Natural killer cell (primary cell): Measurements from ENCODE around the gene FBXW10B. TPM values are rescaled to one million over a fixed set of nuclear protein-coding genes. Genes with fewer than 3 reads are reported as not detected.
"Not testable (repeated sequence)": the region's sequence is repeated elsewhere in the genome, so short reads cannot be mapped to it uniquely, and the experiment has no call there.

Experiments
- ATAC-seq, 3 donors: fragments of 150-1000 bp in 2 of 3; fragments of 200-7000 bp in 1 of 3; cut with Tn5 transposase; 1 replicate in 1 of 3; 2 replicates in 2 of 3; pipeline ENCODE4 v1.10.0; 2021; ENCODE audit warnings: mild to moderate bottlenecking in 2 of 3, moderate library complexity in 2 of 3
- DNase-seq, 2 donors: peaks; one replicate each; pipeline versions ENCODE4 v3.0.0 to v3.0.0-alpha.2; 2013 to 2021; ENCODE audit warnings: mixed read lengths in 1 of 2
- H3K27ac ChIP-seq: one replicate; pipeline ENCODE4 v1.5.1; 2013; ENCODE audit warnings: mild to moderate bottlenecking, low read length
- H3K27me3 ChIP-seq: one replicate; pipeline ENCODE4 v1.6.1; 2013; ENCODE audit warnings: low read length; ENCODE audit not compliant: control insufficient read depth, insufficient read depth
- H3K36me3 ChIP-seq: one replicate; pipeline ENCODE4 v1.6.1; 2013; ENCODE audit warnings: low read length; ENCODE audit not compliant: control insufficient read depth, insufficient read depth
- H3K4me1 ChIP-seq: one replicate; pipeline ENCODE4 v1.6.1; 2013; ENCODE audit warnings: low read length; ENCODE audit not compliant: control insufficient read depth, insufficient read depth
- H3K4me3 ChIP-seq: one replicate; pipeline ENCODE4 v1.5.1; 2013; ENCODE audit warnings: low read length
- H3K9me3 ChIP-seq: one replicate; pipeline ENCODE4 v1.6.1; 2013; ENCODE audit warnings: low read length; ENCODE audit not compliant: control insufficient read depth, insufficient read depth
- H3K27ac Mint-ChIP-seq, 2 donors: one replicate each; pipeline ENCODE4 v1.8.0; 2022; ENCODE audit warnings: mild to moderate bottlenecking in 2 of 2, mixed read lengths in 2 of 2, moderate library complexity in 1 of 2
- H3K27me3 Mint-ChIP-seq, 2 donors: one replicate each; pipeline ENCODE4 v1.8.0; 2022; ENCODE audit warnings: low read depth in 2 of 2, mixed read lengths in 2 of 2
- H3K36me3 Mint-ChIP-seq: one replicate; pipeline ENCODE4 v1.8.0; 2022; ENCODE audit warnings: mixed read lengths
- H3K4me1 Mint-ChIP-seq, 2 donors: one replicate each; pipeline ENCODE4 v1.8.0; 2022; ENCODE audit warnings: mixed read lengths in 2 of 2
- H3K4me3 Mint-ChIP-seq: one replicate; pipeline ENCODE4 v1.8.0; 2022; ENCODE audit warnings: mild to moderate bottlenecking, moderate library complexity, mixed read lengths
- H3K9me3 Mint-ChIP-seq, 2 donors: one replicate each; pipeline ENCODE4 v1.8.0; 2022; ENCODE audit warnings: mixed read lengths in 2 of 2
- WGBS: methylation state at CpG from one replicate; pipeline ENCODE4 v1.1.7; 2013; ENCODE audit warnings: missing lambda C conversion rate; ENCODE audit not compliant: insufficient coverage; 5-methylcytosine and 5-hydroxymethylcytosine counted together
- intact Hi-C: fragments of 100-400 bp; cut with micrococcal nuclease; formaldehyde crosslinking; loops from one replicate; pipeline ENCODE4 v1.14.2; 2022
- total RNA-seq, 4 donors: library from RNA; stranded (reverse); fragments of 120-200 nt in 1 of 4; gene quantifications; one replicate each; pipeline versions ENCODE4 v1.2.3 to v1.2.4, GENCODE V29; 2013 to 2022

FBXW10B gene
- total RNA-seq, 3 donors from 2014 or later (not counting 1 experiment from before 2014, with no cell fraction given): 0.79 TPM; not detected in 2

GRCh38 chr17:15590844-15591243 is 28.7 kb downstream of the FBXW10B start:
- WGBS: 100% methylated on average over 1 of the region's 1 CpG
- H3K36me3 Mint-ChIP-seq, H3K27ac Mint-ChIP-seq, H3K27me3 Mint-ChIP-seq, ATAC-seq, intact Hi-C loops, DNase-seq, H3K27me3 ChIP-seq, H3K9me3 ChIP-seq, H3K9me3 Mint-ChIP-seq, H3K27ac ChIP-seq, H3K36me3 ChIP-seq, H3K4me3 ChIP-seq: not testable (repeated sequence)
- Mint-ChIP-seq H3K4me1 (peaks cover 21 to 35% of the 10 kb centered on the region in 2 donors), H3K4me3 (peak overlapping the region; percentile 74)
- H3K4me1 ChIP-seq: peaks cover 25% of the 10 kb centered on the region

DNA sequence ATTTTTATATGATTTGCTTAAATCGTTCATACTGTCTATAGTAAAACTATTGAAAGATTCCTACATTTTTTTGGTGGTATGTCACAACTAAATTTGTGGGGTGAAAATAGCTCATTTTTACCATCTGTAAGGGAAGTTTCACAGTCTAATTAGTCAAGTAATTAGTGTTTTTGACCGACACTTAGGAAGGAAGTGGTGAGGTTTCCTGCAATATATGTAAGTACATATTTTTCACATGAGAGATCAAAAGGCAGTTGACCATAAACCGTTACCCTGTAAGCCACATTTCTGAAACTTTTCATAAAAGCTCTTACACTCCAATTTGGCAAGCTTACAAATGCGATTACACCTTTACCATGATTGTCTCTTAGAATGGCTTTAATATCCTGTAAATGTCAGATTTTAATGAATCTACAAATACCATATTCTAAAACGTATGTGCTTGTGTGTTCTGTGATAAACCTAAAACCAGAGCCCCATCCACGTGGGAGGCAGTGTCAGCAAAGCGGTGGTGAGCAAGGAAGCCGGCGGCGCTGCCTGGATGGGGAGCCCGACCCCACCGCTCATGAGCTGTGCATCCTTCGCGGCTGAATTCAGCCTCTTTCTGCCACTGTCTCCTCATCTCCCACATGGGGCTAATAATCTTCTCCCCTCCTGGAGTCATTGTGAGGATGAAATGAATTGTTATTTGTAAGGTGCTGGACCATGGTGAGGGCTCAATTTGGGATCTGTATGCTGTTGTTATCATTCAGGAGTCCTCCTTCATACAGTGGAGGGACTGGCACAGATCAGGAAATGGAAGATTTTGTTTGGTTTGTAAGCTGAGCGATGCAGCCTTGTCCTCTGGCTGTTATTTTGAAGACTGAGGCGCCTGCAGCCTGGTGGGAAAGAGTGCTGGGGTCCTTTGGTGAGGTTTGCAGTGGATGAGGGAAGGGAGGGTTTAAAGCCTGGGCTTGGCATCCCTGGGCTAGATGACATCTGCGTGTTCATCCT is 29.7 kb downstream of the FBXW10B start:
- H3K9me3 Mint-ChIP-seq, H3K27me3 ChIP-seq, H3K36me3 ChIP-seq, H3K27me3 Mint-ChIP-seq, H3K36me3 Mint-ChIP-seq, intact Hi-C loops, H3K9me3 ChIP-seq, H3K4me3 ChIP-seq: not testable (repeated sequence)
- H3K4me1 ChIP-seq: peaks cover 25% of the 10 kb centered on the region
- peaks cover 21 to 35% of the 10 kb centered on the region in 2 donors for H3K4me1 Mint-ChIP-seq
- WGBS: 3% methylated on average over 8 of the region's 17 CpGs
- ATAC-seq (peak; percentile 72 to 82 (median 74)), DNase-seq (peak in 1 of 2 donors; percentile 48)
- peak overlapping the region; percentile 78 for H3K4me3 Mint-ChIP-seq
- H3K27ac ChIP-seq: peak overlapping the region; percentile 38
- peak overlapping the region; percentile 4 to 51 for H3K27ac Mint-ChIP-seq

DNA sequence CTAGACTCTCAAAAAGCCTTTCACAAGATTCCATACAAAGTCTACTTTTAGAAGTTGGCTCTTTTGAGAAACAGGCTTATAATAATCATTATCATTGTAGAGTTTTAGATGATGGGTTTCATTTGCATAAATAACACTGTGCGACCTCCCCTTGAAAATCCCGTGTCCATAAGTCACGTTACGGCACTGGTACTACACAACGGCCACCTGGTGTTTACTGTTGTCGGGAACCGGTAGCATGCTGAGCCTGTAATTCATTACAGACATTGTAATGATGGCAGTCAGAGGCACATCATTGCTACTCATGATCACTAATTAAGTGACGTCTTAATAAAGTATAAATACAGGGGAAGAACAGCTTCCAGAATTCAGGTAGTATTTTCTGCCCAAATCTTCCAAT is 31.5 kb downstream of the FBXW10B start:
- H3K9me3 Mint-ChIP-seq, H3K4me3 ChIP-seq, H3K9me3 ChIP-seq, DNase-seq, ATAC-seq, H3K27ac ChIP-seq, intact Hi-C loops, H3K27me3 Mint-ChIP-seq, H3K36me3 ChIP-seq, H3K36me3 Mint-ChIP-seq, H3K27me3 ChIP-seq, H3K4me3 Mint-ChIP-seq: not testable (repeated sequence)
- peak overlapping the region in 1 of 2 donors; percentile 57 for H3K27ac Mint-ChIP-seq
- 85% methylated on average over 7 of the region's 8 CpGs for WGBS
- peaks cover 25% of the 10 kb centered on the region for H3K4me1 ChIP-seq
- peaks cover 21 to 35% of the 10 kb centered on the region in 2 donors for H3K4me1 Mint-ChIP-seq

GRCh38 chr17:15583313-15583712 is 36.2 kb downstream of the FBXW10B start:
- H3K9me3 ChIP-seq, H3K36me3 Mint-ChIP-seq, ATAC-seq, H3K4me3 ChIP-seq, H3K27ac Mint-ChIP-seq, H3K4me1 ChIP-seq, DNase-seq, H3K27ac ChIP-seq, H3K9me3 Mint-ChIP-seq, H3K4me3 Mint-ChIP-seq, H3K27me3 ChIP-seq, intact Hi-C loops, H3K27me3 Mint-ChIP-seq, H3K36me3 ChIP-seq: not testable (repeated sequence)
- 89% methylated on average over 1 of the region's 5 CpGs for WGBS
- peaks cover 8 to 11% of the 10 kb centered on the region in 2 donors for H3K4me1 Mint-ChIP-seq

- DNase-seq, H3K9me3 Mint-ChIP-seq, H3K4me1 ChIP-seq, H3K27me3 Mint-ChIP-seq, H3K9me3 ChIP-seq, ATAC-seq, H3K27ac Mint-ChIP-seq, H3K4me3 ChIP-seq, H3K4me3 Mint-ChIP-seq, H3K27ac ChIP-seq, intact Hi-C loops, H3K4me1 Mint-ChIP-seq, H3K27me3 ChIP-seq, H3K36me3 ChIP-seq, H3K36me3 Mint-ChIP-seq: not testable (repeated sequence)
- 100% methylated on average over 3 of the region's 4 CpGs for WGBS
These were observed 38.0 kb downstream of the FBXW10B start for GRCh38 chr17:15581462-15581861.

- H3K4me1 ChIP-seq, H3K27me3 Mint-ChIP-seq, DNase-seq, H3K36me3 ChIP-seq, ATAC-seq, H3K4me3 ChIP-seq, H3K4me3 Mint-ChIP-seq, H3K27ac ChIP-seq, H3K4me1 Mint-ChIP-seq, H3K36me3 Mint-ChIP-seq, intact Hi-C loops, H3K27ac Mint-ChIP-seq, H3K27me3 ChIP-seq, H3K9me3 ChIP-seq, H3K9me3 Mint-ChIP-seq: not testable (repeated sequence)
- no CpG with 5 or more reads among the region's 1 CpG for WGBS
These were observed 42.7 kb downstream of the FBXW10B start for GRCh38 chr17:15576848-15577247.

DNA sequence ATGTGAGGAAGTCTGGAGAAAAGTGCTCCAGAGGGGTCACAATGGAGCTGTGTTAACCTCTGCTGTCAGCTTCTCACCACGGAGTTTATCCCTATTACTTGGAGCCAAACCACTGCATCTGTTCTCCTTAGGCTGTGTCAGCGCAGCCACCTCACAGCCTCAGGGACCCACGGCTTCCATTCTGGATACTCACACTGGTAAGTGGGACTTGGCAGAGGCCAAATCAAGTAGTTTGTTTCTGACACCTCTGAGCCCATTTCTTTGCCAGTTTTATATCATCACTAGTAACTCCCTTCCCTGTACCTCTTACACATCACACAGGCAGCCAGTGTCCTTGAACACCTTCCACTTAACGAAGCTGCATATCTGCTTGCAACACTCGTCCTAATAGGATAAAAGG is 44.8 kb downstream of the FBXW10B start:
- H3K4me1 ChIP-seq, H3K27ac Mint-ChIP-seq, H3K36me3 Mint-ChIP-seq, intact Hi-C loops, H3K4me1 Mint-ChIP-seq, H3K4me3 Mint-ChIP-seq, H3K27me3 ChIP-seq, H3K36me3 ChIP-seq, H3K9me3 ChIP-seq, H3K9me3 Mint-ChIP-seq, H3K27ac ChIP-seq, ATAC-seq, H3K4me3 ChIP-seq, DNase-seq: not testable (repeated sequence)
- 95% methylated on average over 2 of the region's 5 CpGs for WGBS
- H3K27me3 Mint-ChIP-seq: peaks cover 0 to 12% of the 10 kb centered on the region in 2 donors

DNA sequence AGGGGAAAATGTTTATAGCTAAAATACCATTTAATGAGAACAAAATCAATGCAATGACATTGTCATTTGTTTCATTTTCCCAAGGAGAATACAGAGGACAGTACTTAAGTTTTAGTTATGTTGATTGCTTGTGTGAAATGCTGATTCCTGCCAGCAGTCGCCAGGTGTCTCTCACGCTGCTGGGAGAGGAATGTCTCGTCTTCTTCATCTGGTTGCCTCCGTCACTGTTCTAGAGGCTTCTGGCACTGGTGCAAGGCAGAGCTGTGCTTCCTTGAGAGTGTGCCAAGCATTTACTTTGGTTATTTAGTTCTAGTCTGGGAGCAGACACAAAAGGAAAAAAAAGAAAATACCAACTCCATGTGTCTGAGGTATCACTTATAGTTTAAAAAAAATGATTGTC is 45.6 kb downstream of the FBXW10B start:
- H3K27ac ChIP-seq, H3K27ac Mint-ChIP-seq, ATAC-seq, H3K4me3 Mint-ChIP-seq, H3K36me3 ChIP-seq, H3K9me3 ChIP-seq, H3K4me1 Mint-ChIP-seq, H3K36me3 Mint-ChIP-seq, H3K9me3 Mint-ChIP-seq, DNase-seq, H3K4me1 ChIP-seq, H3K27me3 ChIP-seq, intact Hi-C loops, H3K4me3 ChIP-seq: not testable (repeated sequence)
- WGBS: 76% methylated on average over 4 of the region's 4 CpGs
- H3K27me3 Mint-ChIP-seq: peaks cover 0 to 12% of the 10 kb centered on the region in 2 donors
